Measurements from ENCODE around the gene RAB3IL1.

The RAB3IL1 gene

GRCh38 chr11:61960532-61960931 lies 43.2 kb upstream of the RAB3IL1 start:
- TF ChIP-seq CTCF (IDR thresholded peaks at IDR 0.05; ENCODE audit: insufficient read depth, low read length) (no peak), SPI1 (IDR thresholded peaks at IDR 0.05; ENCODE audit: borderline replicate concordance, low read depth) (no peak), REST (IDR thresholded peaks at IDR 0.05; ENCODE audit: insufficient replicate concordance, low read depth) (no peak), GABPA (IDR thresholded peaks at IDR 0.05; ENCODE audit: low read depth) (no peak), POLR2AphosphoS5 (IDR thresholded peaks at IDR 0.05; ENCODE audit: low read depth) (no peak)

GRCh38 chr11:61959678-61960077 lies 42.3 kb upstream of the RAB3IL1 start:
- no peaks in the 10 kb centered on the region for H3K27me3 ChIP-seq (ENCODE audit: insufficient read depth, poor library complexity, severe bottlenecking)
- no peak overlapping the region for H3K4me3 ChIP-seq (replicated peaks; ENCODE audit: insufficient read depth, low read length)
- no peak overlapping the region for H3K27ac ChIP-seq (replicated peaks)
- no peak for DNase-seq (ENCODE audit: low read depth in 1 of 2, low spot score in 1 of 2)
- TF ChIP-seq GABPA (IDR thresholded peaks at IDR 0.05; ENCODE audit: low read depth) (no peak), POLR2AphosphoS5 (IDR thresholded peaks at IDR 0.05; ENCODE audit: low read depth) (no peak), CTCF (IDR thresholded peaks at IDR 0.05; ENCODE audit: insufficient read depth, low read length) (no peak), SPI1 (IDR thresholded peaks at IDR 0.05; ENCODE audit: borderline replicate concordance, low read depth) (no peak), REST (IDR thresholded peaks at IDR 0.05; ENCODE audit: insufficient replicate concordance, low read depth) (no peak)

More at GRCh38 chr11:61960532-61960931, 43.2 kb upstream of the RAB3IL1 start:
- Histone ChIP-seq H3K4me3 (replicated peaks; ENCODE audit: insufficient read depth, low read length) (no peak overlapping the region), H3K27ac (replicated peaks) (no peak overlapping the region), H3K27me3 (ENCODE audit: insufficient read depth, poor library complexity, severe bottlenecking) (no peaks in the 10 kb centered on the region)
- no peak for DNase-seq (ENCODE audit: low read depth in 1 of 2, low spot score in 1 of 2)

- Histone ChIP-seq H3K4me3 (replicated peaks; ENCODE audit: insufficient read depth, low read length) (no peak overlapping the region), H3K27ac (replicated peaks) (no peak overlapping the region), H3K27me3 (ENCODE audit: insufficient read depth, poor library complexity, severe bottlenecking) (no peaks in the 10 kb centered on the region)
- no peak for DNase-seq (ENCODE audit: low read depth in 1 of 2, low spot score in 1 of 2)
- TF ChIP-seq SPI1 (IDR thresholded peaks at IDR 0.05; ENCODE audit: borderline replicate concordance, low read depth) (no peak), CTCF (IDR thresholded peaks at IDR 0.05; ENCODE audit: insufficient read depth, low read length) (no peak), REST (IDR thresholded peaks at IDR 0.05; ENCODE audit: insufficient replicate concordance, low read depth) (no peak), POLR2AphosphoS5 (IDR thresholded peaks at IDR 0.05; ENCODE audit: low read depth) (no peak), GABPA (IDR thresholded peaks at IDR 0.05; ENCODE audit: low read depth) (no peak)
Measured at GRCh38 chr11:61959114-61959513, 41.7 kb upstream of the RAB3IL1 start.

Measured in HL-60 (cell line).